Activated CD4-positive, alpha-beta memory T cell treated with anti-CD3 and anti-CD28 coated beads, Interleukin-2, amount 10 ng/mL, durations not matched to agents 7 days and 5 days (primary cell): ENCODE results near the gene GAB4. TPM values are rescaled to one million over a fixed set of nuclear protein-coding genes. Genes with fewer than 3 reads are reported as not detected.

ENCODE experiments used
- total RNA-seq, 2 experiments: library from RNA; stranded (reverse); gene quantifications; one replicate each; pipeline ENCODE4 v1.2.3, GENCODE V29; 2021

GAB4 gene
- total RNA-seq, 2 experiments from 2014 or later: not detected

Other genes starting within 250 kb of the GAB4 start
- not detected for gene XKR3, start 182.8 kb downstream of the GAB4 start, total RNA-seq
- 10 to 100 TPM; 37.8 to 38.7 TPM for gene IL17RA, start 76.8 kb upstream of the GAB4 start, total RNA-seq
- gene TMEM121B, start 113.1 kb upstream of the GAB4 start, total RNA-seq: not detected
- gene HDHD5, start 151.1 kb upstream of the GAB4 start, total RNA-seq: 10 to 100 TPM; 27.1 TPM
- gene ADA2, start 211.2 kb upstream of the GAB4 start, total RNA-seq: 10 to 100 TPM; 47.1 to 50.0 TPM